Epidermal melanocyte (primary cell): ENCODE data around the gene STK38.
"Not testable (repeated sequence)": the region's sequence is repeated elsewhere in the genome, so short reads cannot be mapped to it uniquely, and the experiment has no call there.

ENCODE experiments used
- DNase-seq: peaks from one replicate; pipeline ENCODE4 v3.0.0; 2011; ENCODE audit warnings: low spot score; ENCODE audit not compliant: insufficient read length

The STK38 gene

DNA sequence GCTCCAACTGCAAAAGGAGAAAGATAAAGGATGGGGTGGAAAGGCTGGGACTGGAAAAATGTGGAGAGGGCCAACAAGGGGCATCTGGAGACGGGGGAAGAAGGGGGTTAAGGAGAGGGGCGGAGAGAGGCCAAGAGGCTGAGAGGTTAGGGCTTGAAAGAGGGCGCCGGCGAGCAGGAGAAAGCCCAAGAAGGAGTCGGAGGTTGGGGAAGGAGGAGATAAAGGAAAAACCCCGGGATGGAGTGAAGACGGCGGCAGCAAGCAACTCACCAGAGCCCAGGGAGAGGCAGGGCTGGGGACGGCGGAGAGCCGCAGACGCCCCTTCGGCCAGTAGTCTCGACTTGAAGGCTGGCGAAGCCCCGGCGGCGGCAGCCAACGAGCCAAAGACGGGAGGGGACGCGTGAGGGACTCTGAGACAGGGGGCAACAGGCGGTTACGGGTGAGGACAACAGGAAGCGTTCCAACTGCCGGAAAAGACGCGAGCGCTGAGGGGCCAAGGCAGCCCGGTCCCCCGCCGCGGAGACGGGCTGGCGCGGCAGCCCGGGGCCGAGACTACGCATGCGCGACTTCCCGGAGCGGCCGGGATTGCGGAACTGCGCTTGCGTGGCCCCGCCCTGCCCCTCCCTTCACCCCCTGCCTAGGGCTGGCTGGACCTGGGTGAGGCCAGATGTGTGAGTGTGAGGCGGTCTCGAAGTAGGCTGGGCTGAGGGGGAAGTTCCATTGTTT lies at the start of gene STK38:
Gene STK38 (minus strand): TSS at position 560 of the 726 bp plus-strand sequence. CDS start 7,277 bp downstream, outside the sequence.
- DNase-seq, result peak; percentile 94

DNA sequence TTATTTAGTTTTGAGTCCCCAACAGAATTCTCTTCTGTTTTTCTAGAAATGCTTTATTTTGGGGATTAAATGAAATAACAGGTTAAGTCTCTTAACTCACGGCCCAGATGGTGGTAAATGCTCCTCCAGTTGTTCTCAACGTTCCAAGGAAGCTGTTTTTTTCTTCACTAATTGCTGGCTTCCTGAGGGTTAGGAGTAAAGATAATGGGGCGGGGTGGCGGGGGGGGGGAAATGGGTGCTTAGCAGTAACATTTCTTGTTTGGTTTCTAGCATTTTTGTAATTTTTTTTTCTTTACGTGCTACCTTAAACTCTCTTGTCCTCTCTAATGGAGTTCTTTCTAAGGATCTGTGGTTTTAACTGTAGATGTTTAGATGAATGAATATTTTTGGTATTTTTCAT lies 49.1 kb upstream of the STK38 start:
- no peak for DNase-seq

DNA sequence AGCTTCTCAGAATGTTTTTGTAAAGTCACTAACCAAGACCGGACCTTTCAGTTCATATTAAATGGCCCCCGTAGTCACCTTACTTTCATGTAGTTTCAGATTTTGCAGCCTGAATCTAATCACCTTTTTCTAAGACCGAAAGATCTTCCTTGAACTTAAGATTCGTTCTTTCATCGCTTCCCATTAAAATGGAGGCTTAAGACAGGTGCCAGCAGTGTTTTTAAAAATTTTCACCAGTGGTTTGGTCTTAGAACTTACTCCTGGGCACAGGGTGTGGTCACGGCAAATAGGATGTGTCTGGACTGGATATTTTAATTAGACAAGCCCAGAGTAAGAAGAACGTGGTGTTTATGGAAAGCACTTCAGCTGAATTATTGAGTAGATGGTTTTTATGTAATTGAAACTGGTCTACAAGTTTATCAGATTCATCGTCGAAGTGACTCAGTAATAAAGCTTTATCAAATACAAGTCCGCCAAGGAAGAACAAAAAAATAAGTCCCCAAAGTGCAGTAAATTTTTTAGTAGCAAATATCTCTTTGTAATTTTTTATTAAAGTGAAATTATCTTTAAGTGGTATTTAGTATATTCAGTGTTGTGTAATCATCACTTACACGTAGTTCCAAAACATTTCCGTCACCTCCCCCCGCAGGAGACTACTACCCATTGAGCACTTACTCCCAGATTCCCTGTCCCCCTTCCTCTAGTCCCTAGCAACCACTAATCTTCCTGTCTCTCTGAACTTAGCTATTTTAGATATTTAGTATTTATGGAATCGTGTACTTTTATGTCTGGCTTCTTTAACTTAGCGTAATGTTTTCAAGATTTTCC lies 47.8 kb upstream of the STK38 start:
- DNase-seq, result no peak

DNA sequence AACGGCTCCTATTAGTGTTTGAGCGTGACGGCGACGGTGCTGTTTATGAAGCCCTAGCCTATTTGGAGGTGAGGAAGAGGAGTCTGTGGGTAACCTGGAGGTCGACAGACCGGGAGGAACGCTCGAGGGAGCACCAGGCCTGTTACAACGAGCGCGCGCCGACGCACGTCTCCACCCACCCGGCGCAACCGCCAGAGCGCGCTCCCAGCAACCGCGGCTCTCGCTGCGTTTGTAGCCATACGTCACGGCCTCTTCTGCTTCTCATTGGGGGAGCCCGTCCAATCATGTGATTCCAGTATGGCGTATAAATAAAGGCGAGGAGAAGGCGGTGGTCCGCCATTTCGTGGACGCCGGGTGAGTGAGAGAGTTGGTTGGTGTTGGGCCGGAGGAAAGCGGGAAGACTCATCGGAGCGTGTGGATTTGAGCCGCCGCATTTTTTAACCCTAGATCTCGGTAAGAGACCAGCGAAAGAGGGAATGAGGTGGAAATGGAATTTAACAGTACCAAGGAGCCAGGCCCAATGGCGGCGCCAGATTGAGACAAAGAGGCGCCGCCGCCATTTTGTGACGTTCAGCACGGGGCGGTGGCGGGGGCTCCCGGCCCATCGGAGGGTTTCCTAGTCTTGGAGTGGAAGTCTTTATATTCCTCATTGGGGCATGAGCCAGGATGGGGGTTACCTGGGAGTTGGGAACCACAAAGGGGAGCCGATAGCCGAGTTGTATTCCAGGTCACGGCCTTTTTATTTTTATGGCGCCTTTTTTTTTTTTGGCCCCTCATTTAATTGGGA lies 46.9 kb upstream of the STK38 start, which contains the start of gene SRSF3:
Gene SRSF3 (plus strand): TSS at position 334 of the 787 bp plus-strand sequence. CDS start 2,401 bp downstream, outside the sequence.
- DNase-seq, result peak; percentile 87

DNA sequence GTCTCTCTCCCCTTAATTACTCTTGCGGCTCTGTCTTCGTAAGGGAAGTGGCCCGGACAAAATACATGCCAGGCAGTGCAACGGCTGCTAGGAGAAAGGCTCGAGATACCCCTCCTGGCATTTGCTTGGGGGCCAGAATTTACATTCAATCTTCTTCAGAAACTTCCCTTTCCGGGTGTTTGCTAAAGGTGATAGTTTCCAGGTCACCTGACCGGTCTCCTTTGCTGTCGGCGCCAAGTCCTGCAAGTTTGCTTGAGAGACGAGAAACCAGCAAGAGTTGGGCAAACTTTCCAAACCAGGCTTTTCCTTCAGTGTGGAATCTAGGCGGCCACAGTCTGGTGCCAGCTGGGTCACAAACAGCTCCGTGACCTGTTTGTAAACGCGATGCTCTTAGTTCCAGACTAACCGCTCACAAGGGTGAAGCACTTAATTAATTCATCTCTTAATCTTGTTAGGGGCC lies 46.3 kb upstream of the STK38 start:
- no peak for DNase-seq

DNA sequence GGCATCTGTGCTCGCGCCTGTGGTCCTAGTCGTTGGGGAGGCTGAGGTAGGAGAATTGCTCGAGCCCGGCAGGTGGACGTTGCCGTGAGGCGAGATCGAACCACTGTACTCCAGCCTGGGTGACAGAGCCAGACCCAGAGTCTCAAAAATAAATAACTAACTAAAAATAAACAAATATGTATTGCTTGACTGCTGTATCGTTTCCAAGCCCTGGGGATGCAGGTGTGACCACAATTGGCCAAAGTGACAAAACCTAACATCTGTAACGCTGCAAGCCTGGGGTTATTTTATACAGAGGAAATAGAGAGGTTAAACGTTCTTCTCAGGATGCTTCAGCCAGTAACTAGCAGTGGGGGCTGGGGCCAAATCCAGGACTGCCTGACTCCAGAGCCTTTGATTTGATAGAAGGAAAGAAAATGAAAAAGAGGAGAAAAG lies 45.0 kb upstream of the STK38 start:
- no peak for DNase-seq

DNA sequence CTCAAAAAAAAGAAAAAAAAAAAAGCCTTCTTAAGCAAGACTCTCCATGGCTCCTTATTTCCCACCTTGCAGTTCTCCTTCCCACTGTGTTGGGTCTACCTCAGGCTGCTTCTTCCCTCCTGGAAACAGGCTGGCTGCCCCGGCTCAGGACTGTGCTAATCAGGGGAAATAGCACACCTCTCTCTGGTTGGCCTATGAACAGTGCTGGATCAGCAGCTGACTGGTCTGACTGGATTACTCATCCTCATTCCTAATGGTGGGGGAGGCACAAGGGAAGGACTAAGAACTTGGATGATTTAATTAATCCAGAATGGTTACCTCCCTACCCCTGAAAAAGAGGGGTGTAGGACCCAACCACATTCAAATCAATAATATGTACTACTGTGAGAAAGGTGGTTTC lies 43.0 kb upstream of the STK38 start:
- no peak for DNase-seq

DNA sequence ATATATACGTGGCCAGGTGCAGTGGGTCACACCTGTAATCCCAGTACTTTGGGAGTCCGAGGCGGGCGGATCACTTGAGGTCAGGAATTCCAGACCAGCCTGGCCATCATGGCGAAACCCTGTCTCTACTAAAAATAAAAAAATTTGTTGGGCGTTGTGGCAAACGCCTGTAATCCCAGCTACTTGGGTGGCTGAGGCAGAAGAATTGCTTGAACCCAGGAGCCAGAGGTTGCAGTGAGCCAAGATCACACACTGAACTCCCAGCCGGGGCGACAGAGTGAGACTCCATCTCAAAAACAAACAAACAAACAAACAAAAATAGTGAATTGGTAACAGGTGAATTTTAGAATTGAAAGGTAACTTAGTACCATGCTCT lies 41.7 kb upstream of the STK38 start:
- not testable (repeated sequence) for DNase-seq

DNA sequence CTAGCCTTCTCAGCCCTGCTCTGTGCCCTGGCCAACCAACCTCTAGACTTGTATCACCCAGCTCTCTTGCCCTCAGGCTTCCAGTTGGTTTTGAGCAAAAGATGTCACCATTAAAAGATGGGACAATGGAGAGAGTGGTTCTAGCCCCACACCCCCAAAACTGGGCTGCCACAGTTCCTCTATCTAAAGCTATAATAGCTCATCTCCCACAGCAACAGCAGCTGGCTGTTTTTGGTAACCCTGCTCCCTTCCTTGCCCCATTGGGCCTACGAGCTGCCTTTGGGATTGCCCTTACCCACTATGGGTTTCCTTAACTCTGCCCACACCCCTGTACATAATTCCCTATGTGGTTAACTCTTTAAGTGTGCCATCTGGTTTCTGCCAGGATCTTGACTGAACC lies 39.3 kb upstream of the STK38 start:
- no peak for DNase-seq

DNA sequence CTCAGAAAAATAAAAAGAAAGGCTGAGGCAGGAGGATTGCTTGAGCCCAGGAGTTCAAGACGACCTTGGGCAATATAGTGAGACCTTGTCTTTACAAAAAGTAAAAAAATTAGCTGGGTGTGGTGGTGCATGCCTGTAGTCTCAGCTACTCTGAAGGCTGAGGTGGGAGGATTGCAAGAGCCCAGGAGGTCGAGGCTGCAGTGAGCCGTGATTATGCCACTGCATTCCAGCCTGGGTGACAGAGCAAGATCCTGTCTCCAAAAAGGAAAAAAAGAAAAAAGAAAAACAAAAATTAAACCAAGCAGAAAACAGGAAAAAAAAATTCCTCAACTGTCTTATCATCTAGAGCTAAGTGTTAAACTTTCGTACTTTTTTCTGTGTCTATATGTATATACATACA lies 34.4 kb upstream of the STK38 start:
- no peak for DNase-seq

DNA sequence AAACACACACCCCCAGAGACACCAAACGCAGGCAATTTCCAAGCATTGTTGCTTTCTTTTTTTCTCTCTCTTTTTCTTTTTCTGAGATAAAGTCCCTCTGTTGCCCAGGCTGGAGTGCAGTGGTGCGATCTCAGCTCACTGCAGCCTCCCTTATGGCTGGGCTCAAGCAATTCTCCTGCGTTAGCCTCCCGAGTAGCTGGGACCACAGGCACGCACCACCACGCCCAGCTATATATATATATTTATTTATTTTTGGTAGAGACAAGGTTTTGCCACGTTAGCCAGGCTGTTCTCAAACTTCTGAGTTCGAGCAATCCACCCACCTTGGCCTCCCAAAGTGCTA lies 32.9 kb upstream of the STK38 start:
- DNase-seq, result no peak

DNA sequence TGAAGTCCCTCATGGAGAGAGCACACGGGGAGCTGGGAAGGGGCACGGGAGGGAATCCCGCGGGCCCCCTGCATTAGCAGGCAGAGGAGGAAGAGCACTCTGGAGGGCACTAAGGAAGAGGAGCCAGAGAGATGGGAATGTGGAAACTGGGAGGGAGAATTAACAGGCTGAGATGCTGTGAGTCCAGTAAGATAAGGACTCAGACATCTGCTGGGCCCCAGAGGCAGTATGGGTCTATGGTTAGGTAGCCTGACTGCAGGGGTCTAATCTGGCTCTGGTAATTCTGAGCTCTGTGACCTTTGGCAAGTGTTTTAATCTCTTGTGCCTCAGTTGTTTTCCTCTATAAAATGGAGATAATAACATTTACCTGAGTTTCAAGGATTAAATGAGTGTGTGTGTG lies 31.2 kb upstream of the STK38 start:
- no peak for DNase-seq

DNA sequence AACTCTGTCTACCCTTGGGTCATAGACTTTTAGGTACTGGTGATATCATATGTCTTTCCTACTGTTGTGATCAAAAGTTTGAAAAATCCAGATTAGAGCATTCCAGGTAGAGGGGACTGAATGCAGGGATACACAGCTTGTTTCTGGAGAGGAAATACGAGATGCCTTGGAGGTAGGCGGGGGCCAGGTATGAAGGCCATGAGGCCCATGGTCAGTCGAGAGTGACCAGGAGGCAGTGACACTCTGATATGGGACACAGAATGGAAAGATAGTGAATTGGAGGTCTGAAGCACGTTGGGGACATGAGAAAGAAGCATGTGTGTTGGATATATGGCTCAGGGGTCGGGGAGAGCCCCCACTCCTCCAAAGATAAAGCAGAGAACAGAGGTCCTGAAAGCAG lies 30.8 kb upstream of the STK38 start:
- no peak for DNase-seq

DNA sequence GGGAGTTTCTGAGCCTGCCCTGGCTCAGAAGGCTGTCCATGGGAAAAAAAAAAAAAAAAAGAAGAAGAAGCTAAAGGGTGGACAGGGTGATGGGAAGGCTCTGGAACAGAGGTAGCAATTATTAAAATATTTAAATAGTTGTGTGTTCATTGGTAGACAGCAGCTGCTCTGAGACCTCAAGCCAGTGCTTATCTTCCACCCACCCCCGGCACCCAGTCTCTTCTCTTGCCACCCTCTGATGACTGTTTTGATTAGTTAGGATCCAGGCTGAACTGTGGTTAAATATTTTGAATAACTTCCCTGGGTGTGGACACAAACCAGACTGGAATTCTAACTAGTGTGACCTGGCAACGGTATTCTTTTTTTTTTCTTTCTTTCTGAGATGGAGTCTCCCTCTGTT lies 30.0 kb upstream of the STK38 start:
- peak; percentile 34 for DNase-seq

DNA sequence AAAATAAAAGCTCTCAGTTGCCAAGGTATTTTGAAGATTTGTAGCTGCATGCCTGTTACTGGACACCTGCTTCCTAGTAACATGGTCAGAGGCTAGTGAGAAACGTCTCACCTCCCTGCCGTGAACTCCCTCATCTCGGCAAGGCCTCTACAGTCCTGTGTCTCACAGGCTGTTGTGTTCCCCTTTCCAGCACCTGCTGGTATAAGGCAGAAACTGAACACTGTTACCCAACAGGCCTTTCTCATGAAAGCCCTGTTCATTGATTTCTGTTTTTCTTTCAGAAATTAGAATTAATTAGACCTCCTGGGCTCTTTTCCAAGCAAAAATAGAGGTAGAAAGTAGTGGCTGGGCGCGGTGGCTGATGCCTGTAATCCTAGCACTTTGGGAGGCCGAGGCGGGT lies 29.3 kb upstream of the STK38 start:
- no peak for DNase-seq

DNA sequence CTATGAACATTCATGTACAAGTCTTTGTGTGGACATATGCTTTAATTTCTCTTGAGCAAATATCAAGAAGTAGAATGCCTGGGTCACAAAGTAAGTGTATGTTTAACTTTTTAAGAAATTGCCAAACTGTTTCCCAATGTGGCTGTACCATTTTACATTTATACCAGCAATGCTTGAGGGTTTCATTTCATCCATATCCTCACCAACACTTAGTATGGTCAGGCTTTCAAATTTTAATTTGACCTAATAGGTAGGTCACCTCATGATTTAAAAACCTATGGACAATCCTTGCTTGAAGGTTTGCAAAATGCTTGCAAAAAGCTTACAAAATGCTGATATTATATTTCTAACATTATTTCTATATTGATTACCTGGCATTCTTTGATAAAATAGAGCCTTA lies 27.4 kb upstream of the STK38 start:
- DNase-seq, result no peak

DNA sequence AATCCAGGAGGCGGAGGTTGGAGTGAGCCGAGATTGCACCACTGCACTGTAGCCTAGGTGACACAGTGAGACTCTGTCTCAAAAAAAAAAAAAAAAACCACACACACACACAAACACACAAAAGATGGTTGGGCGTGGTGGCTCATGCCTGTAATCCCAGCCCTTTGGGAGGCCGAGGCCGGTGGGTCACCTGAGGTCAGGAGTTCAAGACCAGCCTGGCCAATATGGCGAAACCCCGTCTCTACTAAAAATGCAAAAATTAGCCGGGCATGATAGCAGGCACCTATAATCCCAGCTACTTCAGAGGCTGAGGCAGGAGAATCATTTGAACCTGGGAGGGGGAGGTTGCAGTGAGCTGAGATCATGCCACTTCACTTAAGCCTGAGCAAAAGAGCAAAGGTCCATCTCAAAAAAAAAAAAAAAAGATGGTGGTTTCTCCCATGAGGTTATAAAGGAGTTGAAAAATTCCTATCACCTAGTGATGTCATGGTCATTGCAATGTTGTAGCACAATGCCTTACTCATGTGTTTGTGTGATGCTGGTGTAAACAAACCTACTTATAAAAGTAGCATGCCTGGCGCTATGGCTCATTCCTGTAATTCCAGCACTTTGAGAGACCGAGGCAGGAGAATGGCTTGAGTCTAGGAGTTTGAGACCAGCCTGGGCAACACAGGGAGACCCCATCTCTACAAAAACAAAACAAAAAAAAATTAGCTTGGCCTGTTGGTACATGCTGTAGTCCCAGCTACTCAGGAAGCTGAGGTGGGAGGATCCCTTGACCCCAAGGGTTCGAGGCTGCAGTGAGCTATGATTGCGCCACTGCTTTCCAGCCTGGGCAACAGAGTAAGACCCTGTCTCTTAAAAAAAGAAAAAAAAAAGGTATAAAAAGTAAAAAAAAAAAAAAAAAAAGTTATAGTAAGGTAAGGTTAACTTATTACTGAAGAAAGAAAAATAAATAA lies 25.4 kb upstream of the STK38 start:
- DNase-seq, result not testable (repeated sequence)

DNA sequence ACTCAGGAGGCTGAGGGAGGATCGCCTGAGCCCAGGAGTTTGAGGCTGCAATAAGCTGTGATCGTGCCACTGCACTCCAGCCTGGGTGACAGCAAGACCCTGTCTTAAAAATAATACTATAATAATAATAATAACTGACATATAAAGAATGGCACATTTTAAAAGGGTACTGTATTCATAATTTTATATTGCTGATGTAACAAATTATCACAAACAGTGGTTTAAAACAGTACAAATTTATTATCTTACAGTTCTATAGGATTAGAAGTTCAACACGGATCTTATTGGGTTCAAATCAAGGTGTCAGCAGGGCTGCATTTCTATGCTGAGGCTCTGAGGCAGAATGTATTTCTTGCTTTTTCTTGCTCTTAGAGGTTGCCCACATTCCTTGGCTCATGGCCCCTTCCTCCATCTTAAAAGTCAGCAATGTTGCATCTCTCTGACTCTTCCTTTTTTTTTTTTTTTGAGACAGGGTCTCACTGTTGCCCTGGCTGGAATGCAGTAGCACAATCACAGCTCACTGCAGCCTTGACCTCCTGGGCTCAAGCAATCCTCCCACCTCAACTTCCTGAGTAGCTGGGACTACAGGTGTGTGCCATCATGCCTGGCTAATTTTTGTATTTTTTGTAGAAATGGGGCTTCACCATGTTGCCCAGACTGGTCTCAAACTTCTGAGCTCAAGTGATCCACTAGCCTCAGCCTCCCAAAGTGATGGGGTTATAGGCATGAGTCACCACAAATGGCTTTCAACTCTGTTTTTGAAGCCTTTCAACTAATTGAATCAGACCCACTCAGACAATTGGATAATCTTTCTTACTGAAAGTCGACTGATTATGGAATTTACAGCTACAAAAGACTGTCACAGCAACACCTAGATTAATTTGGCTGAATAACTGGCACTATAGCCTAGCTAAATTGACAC lies 24.1 kb upstream of the STK38 start:
- no peak for DNase-seq

DNA sequence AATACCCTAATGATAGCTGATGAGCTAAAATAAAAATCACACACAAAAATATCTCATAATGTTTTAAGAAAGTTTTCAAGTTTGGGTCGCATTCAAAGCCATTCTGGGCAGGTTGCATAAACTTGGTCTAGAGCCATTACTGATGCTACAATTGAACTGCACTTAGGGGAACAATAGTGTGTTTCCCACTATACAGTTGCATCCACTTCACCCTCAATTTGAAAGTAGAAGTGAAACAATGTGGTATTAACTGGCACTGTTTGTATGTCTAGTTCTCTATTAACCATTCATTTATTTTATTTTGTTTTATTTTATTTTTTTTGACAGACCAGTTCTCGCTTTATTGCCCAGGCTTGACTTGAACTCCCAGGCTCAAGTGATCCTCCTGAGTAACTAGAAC lies 23.0 kb upstream of the STK38 start:
- no peak for DNase-seq
